Measurements from ENCODE around the gene SLC41A2.

- TF ChIP-seq CTCF (IDR thresholded peaks at IDR 0.05 in 8 of 11, conservative IDR thresholded peaks at IDR 0.05 in 3 of 11) = no peak
- no peak for TF ChIP-seq POLR2AphosphoS5 (IDR thresholded peaks at IDR 0.05)
These were observed 47.8 kb downstream of the SLC41A2 start for GRCh38 chr12:104910196-104910840.

Measured in spleen (tissue), 7 donors.